ENCODE results near the gene ETFDH.

Gene ETFDH

GRCh38 chr4:158676076-158676475 is 4.0 kb downstream of the ETFDH start:
- no peak for DNase-seq (ENCODE audit: low read depth in 1 of 2, low spot score in 1 of 2)
- TF ChIP-seq SPI1 (IDR thresholded peaks at IDR 0.05; ENCODE audit: borderline replicate concordance, low read depth) (no peak), POLR2AphosphoS5 (IDR thresholded peaks at IDR 0.05; ENCODE audit: low read depth) (no peak), CTCF (IDR thresholded peaks at IDR 0.05; ENCODE audit: insufficient read depth, low read length) (no peak), GABPA (IDR thresholded peaks at IDR 0.05; ENCODE audit: low read depth) (no peak), REST (IDR thresholded peaks at IDR 0.05; ENCODE audit: insufficient replicate concordance, low read depth) (no peak)
- Histone ChIP-seq H3K27me3 (ENCODE audit: insufficient read depth, poor library complexity, severe bottlenecking) (no peaks in the 10 kb centered on the region), H3K27ac (replicated peaks) (no peak overlapping the region), H3K4me3 (replicated peaks; ENCODE audit: insufficient read depth, low read length) (no peak overlapping the region)

- no peak for DNase-seq (ENCODE audit: low read depth in 1 of 2, low spot score in 1 of 2)
- H3K27me3 ChIP-seq (ENCODE audit: insufficient read depth, poor library complexity, severe bottlenecking), result no peaks in the 10 kb centered on the region
- H3K27ac ChIP-seq (replicated peaks), result no peak overlapping the region
- no peak overlapping the region for H3K4me3 ChIP-seq (replicated peaks; ENCODE audit: insufficient read depth, low read length)
- TF ChIP-seq SPI1 (IDR thresholded peaks at IDR 0.05; ENCODE audit: borderline replicate concordance, low read depth) (no peak), POLR2AphosphoS5 (IDR thresholded peaks at IDR 0.05; ENCODE audit: low read depth) (no peak), GABPA (IDR thresholded peaks at IDR 0.05; ENCODE audit: low read depth) (no peak), REST (IDR thresholded peaks at IDR 0.05; ENCODE audit: insufficient replicate concordance, low read depth) (no peak), CTCF (IDR thresholded peaks at IDR 0.05; ENCODE audit: insufficient read depth, low read length) (no peak)
Measured at GRCh38 chr4:158678767-158679166, 6.7 kb downstream of the ETFDH start.

- H3K4me3 ChIP-seq (replicated peaks; ENCODE audit: insufficient read depth, low read length), result no peak overlapping the region
- H3K27me3 ChIP-seq (ENCODE audit: insufficient read depth, poor library complexity, severe bottlenecking), result no peaks in the 10 kb centered on the region
- H3K27ac ChIP-seq (replicated peaks), result no peak overlapping the region
- TF ChIP-seq POLR2AphosphoS5 (IDR thresholded peaks at IDR 0.05; ENCODE audit: low read depth) (no peak), SPI1 (IDR thresholded peaks at IDR 0.05; ENCODE audit: borderline replicate concordance, low read depth) (no peak), CTCF (IDR thresholded peaks at IDR 0.05; ENCODE audit: insufficient read depth, low read length) (no peak), REST (IDR thresholded peaks at IDR 0.05; ENCODE audit: insufficient replicate concordance, low read depth) (no peak), GABPA (IDR thresholded peaks at IDR 0.05; ENCODE audit: low read depth) (no peak)
- no peak for DNase-seq (ENCODE audit: low read depth in 1 of 2, low spot score in 1 of 2)
Measured at GRCh38 chr4:158681629-158682028, 9.5 kb downstream of the ETFDH start.
